DND-41 (cell line): ENCODE data around the gene PPEF2.

Source experiments
- CTCF ChIP-seq: IDR thresholded peaks from 2 replicates; pipeline ENCODE4 v1.5.1; 2012; ENCODE audit warnings: borderline replicate concordance, low read length, moderate library complexity, mild to moderate bottlenecking; ENCODE audit not compliant: poor library complexity, severe bottlenecking; ENCODE audit errors: extremely low read depth
- EZH2 ChIP-seq: IDR thresholded peaks from 3 replicates; pipeline ENCODE4 v1.6.1; 2012; ENCODE audit warnings: borderline replicate concordance, low read depth, mild to moderate bottlenecking, moderate library complexity, low read length, inconsistent platforms; ENCODE audit not compliant: severe bottlenecking

DNA sequence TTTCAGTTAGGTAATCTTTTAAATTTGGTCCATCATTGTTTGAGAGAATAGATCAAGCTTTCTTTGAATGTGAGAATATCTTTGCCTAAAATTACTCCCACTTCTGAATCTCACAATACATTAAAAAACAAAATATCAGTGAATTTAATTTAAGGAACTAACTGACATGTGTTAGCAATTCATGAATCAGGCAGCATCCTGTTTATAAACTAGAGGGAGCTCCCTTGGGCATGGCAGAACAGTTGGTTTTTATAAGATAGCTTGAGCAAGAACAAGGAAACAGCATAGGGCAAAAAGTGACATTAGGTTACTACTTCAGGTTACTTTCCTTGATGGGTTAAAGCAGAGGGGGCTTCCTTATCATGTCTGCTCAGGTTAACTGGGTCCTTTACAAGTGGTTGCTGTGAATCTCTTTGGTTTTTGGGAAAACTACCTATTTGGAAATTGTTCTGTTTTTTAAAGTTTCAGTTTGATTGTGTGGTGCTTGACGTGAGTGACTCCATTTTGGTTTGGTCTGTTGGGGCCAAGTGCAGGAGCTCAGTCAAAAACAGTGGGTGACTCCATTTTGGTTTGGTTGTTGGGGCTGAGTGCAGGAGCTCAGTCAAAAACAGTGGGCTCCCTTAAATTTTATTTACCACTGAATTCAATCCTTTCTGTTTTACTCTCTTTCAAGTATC is 68.0 kb downstream of the PPEF2 start:
- TF ChIP-seq CTCF (no peak), EZH2 (no peak)
